Endodermal cell (in vitro differentiated cells): ENCODE data around the gene TPMT. TPM values are rescaled to one million over a fixed set of nuclear protein-coding genes. Genes with fewer than 3 reads are reported as not detected.

Source experiments
- DNase-seq: peaks from one replicate; pipeline ENCODE4 v3.0.0-alpha.2; 2017
- H3K27ac ChIP-seq: 2 replicates; pipeline ENCODE4 v1.5.1; 2013; ENCODE audit warnings: mild to moderate bottlenecking, low read depth, low read length, moderate library complexity
- H3K27me3 ChIP-seq: 2 replicates; pipeline ENCODE4 v1.6.1; 2013; ENCODE audit warnings: mild to moderate bottlenecking, low read length, moderate library complexity; ENCODE audit not compliant: insufficient read depth, control insufficient read depth, poor library complexity, severe bottlenecking
- H3K36me3 ChIP-seq: 2 replicates; pipeline ENCODE4 v1.7.0; 2013; ENCODE audit warnings: mild to moderate bottlenecking, low read length, moderate library complexity; ENCODE audit not compliant: control insufficient read depth, insufficient read depth
- H3K4me1 ChIP-seq: one replicate; pipeline ENCODE4 v1.7.0; 2013; ENCODE audit warnings: low read length; ENCODE audit not compliant: control insufficient read depth, insufficient read depth
- H3K4me3 ChIP-seq: 2 replicates; pipeline ENCODE4 v1.5.1; 2013; ENCODE audit warnings: mild to moderate bottlenecking, low read length, moderate library complexity
- H3K9ac ChIP-seq: 2 replicates; pipeline ENCODE4 v1.6.1; 2013; ENCODE audit warnings: mild to moderate bottlenecking, low read length, moderate library complexity; ENCODE audit not compliant: poor library complexity, severe bottlenecking; ENCODE audit errors: extremely low read depth
- H3K9me3 ChIP-seq: 2 replicates; pipeline ENCODE4 v1.6.1; 2013; ENCODE audit warnings: mild to moderate bottlenecking, low read length, moderate library complexity; ENCODE audit not compliant: control insufficient read depth
- H3K27ac Mint-ChIP-seq: 2 replicates; pipeline ENCODE4 v1.8.0; 2020; ENCODE audit warnings: mixed read lengths
- H3K27me3 Mint-ChIP-seq: 2 replicates; pipeline ENCODE4 v1.8.0; 2021; ENCODE audit warnings: mild to moderate bottlenecking, mixed read lengths; ENCODE audit not compliant: insufficient read depth
- H3K36me3 Mint-ChIP-seq: 2 replicates; pipeline ENCODE4 v1.8.0; 2020; ENCODE audit warnings: low read depth, mixed read lengths
- H3K4me1 Mint-ChIP-seq: 2 replicates; pipeline ENCODE4 v1.8.0; 2020; ENCODE audit warnings: mixed read lengths
- H3K4me3 Mint-ChIP-seq: 2 replicates; pipeline ENCODE4 v1.8.0; 2020; ENCODE audit warnings: mild to moderate bottlenecking, moderate library complexity, mixed read lengths
- H3K9me3 Mint-ChIP-seq: 2 replicates; pipeline ENCODE4 v1.8.0; 2020; ENCODE audit warnings: mild to moderate bottlenecking, mixed read lengths
- WGBS, 2 experiments: methylation state at CpG; one replicate each; pipeline versions ENCODE4 v1.1.5 to v1.1.7; 2013; ENCODE audit warnings: missing lambda C conversion rate in 2 of 2, mixed read lengths in 1 of 2; ENCODE audit not compliant: insufficient coverage in 1 of 2, insufficient read length in 1 of 2; 5-methylcytosine and 5-hydroxymethylcytosine counted together
- total RNA-seq, 2 donors: library from RNA; stranded (reverse); fragmentation: NEBNext Ultra II Directional in 1 of 2; extraction: Animal tissue kit (Norgen Biotek cat#: 25700) in 1 of 2; gene quantifications; 2 replicates in 1 of 2; 3 replicates in 1 of 2; pipeline ENCODE4 v1.2.1, GENCODE V29; 2021
- TF ChIP-seq, protein P1 (sequence below): fragments of 200-600 bp; sonication (generic); conservative IDR thresholded peaks from 2 replicates; pipeline ENCODE4 v1.5.0; 2021; ENCODE audit warnings: antibody characterized with exemption, mild to moderate bottlenecking

Gene TPMT
- total RNA-seq, 2 donors from 2014 or later: 14.0 to 15.8 TPM

DNA sequence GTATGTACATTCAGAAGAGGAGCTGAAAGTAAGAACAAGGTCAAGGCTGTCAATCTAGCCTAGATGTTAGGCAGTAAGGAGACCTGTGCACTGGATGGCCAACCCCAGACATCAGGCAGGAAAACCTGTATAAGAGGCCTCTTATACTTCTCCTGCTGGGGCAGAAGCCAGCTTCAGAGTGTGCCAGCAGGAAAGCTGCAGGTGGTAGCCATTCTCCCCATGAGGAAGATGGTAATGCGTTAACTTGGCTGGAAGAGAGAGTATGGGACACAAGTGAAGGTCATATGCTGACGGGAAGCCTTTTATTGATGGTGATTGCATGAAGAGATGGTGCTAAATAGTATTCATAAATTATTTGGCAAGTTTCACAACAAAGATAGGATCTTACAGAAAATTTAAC, 53.0 kb downstream of the TPMT start:
- Mint-ChIP-seq H3K9me3 (peaks cover under 1% of the 10 kb centered on the region), H3K27ac (no peak overlapping the region), H3K4me3 (no peak overlapping the region), H3K36me3 (no peaks in the 10 kb centered on the region), H3K27me3 (no peaks in the 10 kb centered on the region), H3K4me1 (no peaks in the 10 kb centered on the region)
- TF ChIP-seq, protein P1, sequence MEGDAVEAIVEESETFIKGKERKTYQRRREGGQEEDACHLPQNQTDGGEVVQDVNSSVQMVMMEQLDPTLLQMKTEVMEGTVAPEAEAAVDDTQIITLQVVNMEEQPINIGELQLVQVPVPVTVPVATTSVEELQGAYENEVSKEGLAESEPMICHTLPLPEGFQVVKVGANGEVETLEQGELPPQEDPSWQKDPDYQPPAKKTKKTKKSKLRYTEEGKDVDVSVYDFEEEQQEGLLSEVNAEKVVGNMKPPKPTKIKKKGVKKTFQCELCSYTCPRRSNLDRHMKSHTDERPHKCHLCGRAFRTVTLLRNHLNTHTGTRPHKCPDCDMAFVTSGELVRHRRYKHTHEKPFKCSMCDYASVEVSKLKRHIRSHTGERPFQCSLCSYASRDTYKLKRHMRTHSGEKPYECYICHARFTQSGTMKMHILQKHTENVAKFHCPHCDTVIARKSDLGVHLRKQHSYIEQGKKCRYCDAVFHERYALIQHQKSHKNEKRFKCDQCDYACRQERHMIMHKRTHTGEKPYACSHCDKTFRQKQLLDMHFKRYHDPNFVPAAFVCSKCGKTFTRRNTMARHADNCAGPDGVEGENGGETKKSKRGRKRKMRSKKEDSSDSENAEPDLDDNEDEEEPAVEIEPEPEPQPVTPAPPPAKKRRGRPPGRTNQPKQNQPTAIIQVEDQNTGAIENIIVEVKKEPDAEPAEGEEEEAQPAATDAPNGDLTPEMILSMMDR: no peak
- Histone ChIP-seq H3K36me3 (no peaks in the 10 kb centered on the region), H3K9me3 (no peaks in the 10 kb centered on the region), H3K4me3 (no peak overlapping the region), H3K27ac (no peak overlapping the region), H3K4me1 (no peaks in the 10 kb centered on the region), H3K27me3 (no peaks in the 10 kb centered on the region), H3K9ac (no peak overlapping the region)
- 92 to 100% methylated on average over 1 to 2 of the region's 2 CpGs for WGBS, 2 experiments
- no peak for DNase-seq

DNA sequence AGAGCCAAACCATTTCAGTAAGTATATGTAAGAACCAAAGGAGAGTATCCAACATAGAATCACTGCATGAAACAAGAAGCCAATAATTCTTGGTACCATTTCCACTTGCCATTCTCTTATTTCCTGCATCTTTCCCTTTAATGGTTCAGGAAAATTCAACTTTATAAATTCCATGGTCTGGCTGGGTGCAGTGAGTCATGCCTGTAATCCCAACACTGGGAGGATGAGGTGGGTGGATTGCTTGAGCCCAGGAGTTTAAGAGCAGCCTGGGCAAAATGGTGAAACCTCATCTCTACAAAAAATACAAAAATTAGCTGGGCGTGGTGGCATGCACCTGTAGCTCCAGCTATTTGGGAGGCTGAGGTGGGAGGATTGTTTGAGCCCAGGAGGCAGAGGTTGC, 53.6 kb downstream of the TPMT start:
- WGBS, 2 experiments: 88 to 90% methylated on average over 1 of the region's 1 CpG
- no peaks in the 10 kb centered on the region for H3K4me1 ChIP-seq
- Mint-ChIP-seq H3K27ac (no peak overlapping the region), H3K36me3 (no peaks in the 10 kb centered on the region), H3K27me3 (no peaks in the 10 kb centered on the region), H3K4me1 (no peaks in the 10 kb centered on the region), H3K9me3 (no peaks in the 10 kb centered on the region), H3K4me3 (no peak overlapping the region)
- no peak for DNase-seq
- H3K9me3 ChIP-seq: no peaks in the 10 kb centered on the region
- no peak overlapping the region for H3K9ac ChIP-seq
- TF ChIP-seq, protein P1: no peak
- no peaks in the 10 kb centered on the region for H3K27me3 ChIP-seq
- no peak overlapping the region for H3K4me3 ChIP-seq
- H3K36me3 ChIP-seq: no peaks in the 10 kb centered on the region
- no peak overlapping the region for H3K27ac ChIP-seq

DNA sequence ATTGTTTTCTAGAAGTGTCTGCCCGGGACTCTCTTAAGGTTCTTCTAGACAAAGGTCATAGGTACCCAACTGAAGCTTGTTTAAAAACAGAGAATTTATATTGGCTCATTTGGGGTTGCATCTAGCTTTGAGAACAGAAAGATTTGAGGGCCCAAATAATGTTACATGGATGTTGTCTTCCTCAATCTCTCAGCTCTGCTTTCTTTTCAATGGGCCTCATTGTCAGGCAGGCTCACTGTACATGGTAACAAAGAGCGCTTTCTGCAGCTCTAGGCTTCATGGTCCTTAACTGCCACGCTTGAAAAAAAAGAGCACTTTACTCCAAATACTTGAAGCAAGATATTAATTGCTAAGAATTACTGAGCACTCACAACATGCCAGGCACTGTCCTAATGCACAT, 54.6 kb downstream of the TPMT start:
- no peak overlapping the region for H3K9ac ChIP-seq
- no peak overlapping the region for H3K27ac Mint-ChIP-seq
- no peaks in the 10 kb centered on the region for H3K9me3 ChIP-seq
- TF ChIP-seq, protein P1: no peak
- no peak overlapping the region for H3K27ac ChIP-seq
- H3K27me3 ChIP-seq: no peaks in the 10 kb centered on the region
- DNase-seq: no peak
- no peaks in the 10 kb centered on the region for H3K4me1 Mint-ChIP-seq
- no peak overlapping the region for H3K4me3 ChIP-seq
- H3K4me3 Mint-ChIP-seq: no peak overlapping the region
- 79 to 82% methylated on average over 3 of the region's 3 CpGs for WGBS, 2 experiments
- no peaks in the 10 kb centered on the region for H3K4me1 ChIP-seq
- H3K36me3 ChIP-seq: no peaks in the 10 kb centered on the region
- H3K36me3 Mint-ChIP-seq: no peaks in the 10 kb centered on the region
- H3K9me3 Mint-ChIP-seq: no peaks in the 10 kb centered on the region
- no peaks in the 10 kb centered on the region for H3K27me3 Mint-ChIP-seq
